Measurements from ENCODE around the gene CLEC7A. TPM values are rescaled to one million over a fixed set of nuclear protein-coding genes. Genes with fewer than 3 reads are reported as not detected.

CLEC7A gene
- total RNA-seq, 4 donors from 2014 or later, result 2.8 to 14.4 (median 4.7) TPM

GRCh38 chr12:10142976-10143589 is 13.1 kb upstream of the CLEC7A start:
- no peak overlapping the region for H3K27ac ChIP-seq
- no peak overlapping the region for H3K4me3 ChIP-seq
- no peaks in the 10 kb centered on the region for H3K36me3 ChIP-seq
- no peaks in the 10 kb centered on the region for H3K9me3 ChIP-seq
- no peaks in the 10 kb centered on the region for H3K27me3 ChIP-seq
- H3K4me1 ChIP-seq, result no peaks in the 10 kb centered on the region
- TF ChIP-seq CTCF (IDR thresholded peaks at IDR 0.05), result no peak
- no peak for TF ChIP-seq POLR2A (IDR thresholded peaks at IDR 0.05)
- DNase-seq, result no peak
- intact Hi-C loops (cut with DNase I; ENCODE audit: low total_unique reads), result no loop called here

GRCh38 chr12:10140001-10140400 is 10.0 kb upstream of the CLEC7A start:
- H3K36me3 ChIP-seq, result no peaks in the 10 kb centered on the region
- H3K4me1 ChIP-seq, result no peaks in the 10 kb centered on the region
- H3K9me3 ChIP-seq, result no peaks in the 10 kb centered on the region
- no peaks in the 10 kb centered on the region for H3K27me3 ChIP-seq
- no peak overlapping the region for H3K27ac ChIP-seq
- TF ChIP-seq POLR2A (IDR thresholded peaks at IDR 0.05) (no peak), CTCF (IDR thresholded peaks at IDR 0.05) (peak in 3 of 4 experiments; percentile 25 to 68 (median 43))
- intact Hi-C loops (cut with DNase I; ENCODE audit: low total_unique reads), result no loop called here
- no peak overlapping the region for H3K4me3 ChIP-seq
- no peak for DNase-seq

GRCh38 chr12:10136637-10137205 is 6.7 kb upstream of the CLEC7A start:
- intact Hi-C loops (cut with DNase I; ENCODE audit: low total_unique reads), result no loop called here
- no peak overlapping the region for H3K4me3 ChIP-seq
- H3K27me3 ChIP-seq, result no peaks in the 10 kb centered on the region
- no peak for DNase-seq
- H3K4me1 ChIP-seq, result no peaks in the 10 kb centered on the region
- TF ChIP-seq CTCF (IDR thresholded peaks at IDR 0.05) (no peak), POLR2A (IDR thresholded peaks at IDR 0.05) (no peak)
- no peaks in the 10 kb centered on the region for H3K36me3 ChIP-seq
- H3K27ac ChIP-seq, result no peak overlapping the region
- H3K9me3 ChIP-seq, result no peaks in the 10 kb centered on the region

- H3K9me3 ChIP-seq, result no peaks in the 10 kb centered on the region
- H3K4me1 ChIP-seq, result no peaks in the 10 kb centered on the region
- no peaks in the 10 kb centered on the region for H3K27me3 ChIP-seq
- H3K27ac ChIP-seq, result no peak overlapping the region
- intact Hi-C loops (cut with DNase I; ENCODE audit: low total_unique reads), result no loop called here
- no peaks in the 10 kb centered on the region for H3K36me3 ChIP-seq
- no peak for DNase-seq
- TF ChIP-seq CTCF (IDR thresholded peaks at IDR 0.05) (no peak), POLR2A (IDR thresholded peaks at IDR 0.05) (no peak)
- H3K4me3 ChIP-seq, result no peak overlapping the region
Measured at GRCh38 chr12:10135126-10135525, 5.1 kb upstream of the CLEC7A start.

GRCh38 chr12:10132850-10133370 is 2.9 kb upstream of the CLEC7A start:
- Histone ChIP-seq H3K4me1 (no peaks in the 10 kb centered on the region), H3K27me3 (no peaks in the 10 kb centered on the region), H3K4me3 (no peak overlapping the region), H3K36me3 (no peaks in the 10 kb centered on the region), H3K9me3 (no peaks in the 10 kb centered on the region), H3K27ac (no peak overlapping the region)
- TF ChIP-seq POLR2A (IDR thresholded peaks at IDR 0.05) (no peak), CTCF (IDR thresholded peaks at IDR 0.05) (no peak)
- DNase-seq, result no peak
- intact Hi-C loops (cut with DNase I; ENCODE audit: low total_unique reads), result no loop called here

All from uterus (tissue), 4 donors.